GM19023 (cell line): Measurements from ENCODE around the gene NTRK2.

Source experiments
- ATAC-seq: cut with Tn5 transposase; IDR thresholded peaks from one replicate; pipeline ENCODE4 v1.9.1; 2021; ENCODE audit warnings: mild to moderate bottlenecking, moderate library complexity; ENCODE audit not compliant: unreplicated experiment

The NTRK2 gene

GRCh38 chr9:84669288-84670137 lies at the start of gene NTRK2:
TSS of gene NTRK2 (plus strand) at chr9:84669729. CDS start at chr9:84670749, 1,020 bp downstream.
- no peak for ATAC-seq

- ATAC-seq: no peak
These were observed 49.2 kb upstream of the NTRK2 start for GRCh38 chr9:84620338-84620737.

- no peak for ATAC-seq
These were observed 47.7 kb upstream of the NTRK2 start for GRCh38 chr9:84621811-84622210.

GRCh38 chr9:84622981-84623380 lies 46.5 kb upstream of the NTRK2 start:
- ATAC-seq: no peak

- ATAC-seq: no peak
These were observed 33.1 kb upstream of the NTRK2 start for GRCh38 chr9:84636436-84636835.

- ATAC-seq: no peak
These were observed 26.9 kb upstream of the NTRK2 start for GRCh38 chr9:84642553-84643141.

GRCh38 chr9:84647699-84648098 lies 21.8 kb upstream of the NTRK2 start:
- no peak for ATAC-seq

GRCh38 chr9:84652496-84653120 lies 16.9 kb upstream of the NTRK2 start:
- ATAC-seq: no peak

- ATAC-seq: no peak
These were observed 14.1 kb upstream of the NTRK2 start for GRCh38 chr9:84655447-84655846.

- ATAC-seq: no peak
These were observed 10.2 kb upstream of the NTRK2 start for GRCh38 chr9:84659313-84659712.

- ATAC-seq: no peak
These were observed 9.8 kb upstream of the NTRK2 start for GRCh38 chr9:84659773-84660172.

GRCh38 chr9:84667571-84668195 lies 1.8 kb upstream of the NTRK2 start:
- peak; percentile 11 for ATAC-seq

- peak; percentile 76 for ATAC-seq
These were observed 1.1 kb upstream of the NTRK2 start for GRCh38 chr9:84668196-84669012.

GRCh38 chr9:84669013-84669287 lies 579 bp upstream of the NTRK2 start:
- no peak for ATAC-seq

- no peak for ATAC-seq
These were observed 861 bp downstream of the NTRK2 start for GRCh38 chr9:84670138-84671041.

- ATAC-seq: no peak
These were observed 2.3 kb downstream of the NTRK2 start for GRCh38 chr9:84671586-84672521.

- no peak for ATAC-seq
These were observed 4.3 kb downstream of the NTRK2 start for GRCh38 chr9:84673806-84674205.

GRCh38 chr9:84677080-84677479 lies 7.6 kb downstream of the NTRK2 start:
- no peak for ATAC-seq

- no peak for ATAC-seq
These were observed 10.0 kb downstream of the NTRK2 start for GRCh38 chr9:84679571-84679970.
